CD8-positive, alpha-beta memory T cell (primary cell): ENCODE results near the gene FANCC. TPM values are rescaled to one million over a fixed set of nuclear protein-coding genes. Genes with fewer than 3 reads are reported as not detected.

Source experiments
- CTCF ChIA-PET: fragments of 350-600 bp; sonication (Branson Sonifier 250); formaldehyde crosslinking; loops from one replicate; lab custom pipeline; 2021; ENCODE audit warnings: antibody characterized with exemption; lab: Charles Lee
- POLR2A ChIA-PET: fragments of 350-600 bp; sonication (Branson Sonifier 250); formaldehyde crosslinking; loops from one replicate; lab custom pipeline; 2021; ENCODE audit warnings: antibody characterized with exemption; lab: Charles Lee
- DNase-seq, 5 donors: peaks; one replicate each; pipeline versions ENCODE4 v3.0.0 to v3.0.0-alpha.2; 2020 to 2022; ENCODE audit warnings: mixed read lengths in 1 of 5
- H3K27ac ChIP-seq: one replicate; pipeline ENCODE4 v1.7.0; 2013; ENCODE audit warnings: low read depth, mild to moderate bottlenecking, low read length, moderate library complexity
- H3K27me3 ChIP-seq: 2 replicates; pipeline ENCODE4 v1.7.0; 2013; ENCODE audit warnings: low read length, mild to moderate bottlenecking; ENCODE audit not compliant: insufficient read depth, poor library complexity, severe bottlenecking
- H3K36me3 ChIP-seq: 2 replicates; pipeline ENCODE4 v1.7.0; 2013; ENCODE audit warnings: mild to moderate bottlenecking, low read length, moderate library complexity; ENCODE audit not compliant: insufficient read depth
- H3K4me1 ChIP-seq: 2 replicates; pipeline ENCODE4 v1.7.0; 2013; ENCODE audit warnings: mild to moderate bottlenecking, low read length, moderate library complexity; ENCODE audit not compliant: insufficient read depth
- H3K4me3 ChIP-seq: 2 replicates; pipeline ENCODE4 v1.7.0; 2013; ENCODE audit warnings: mild to moderate bottlenecking, low read length
- H3K9me3 ChIP-seq: 2 replicates; pipeline ENCODE4 v1.7.0; 2013; ENCODE audit warnings: mild to moderate bottlenecking, low read length
- H3K27ac Mint-ChIP-seq, 8 donors: one replicate each; pipeline ENCODE4 v1.8.0; 2020 to 2021; ENCODE audit warnings: mixed read lengths in 8 of 8, mild to moderate bottlenecking in 6 of 8, inconsistent platforms in 3 of 8, moderate library complexity in 3 of 8
- H3K27me3 Mint-ChIP-seq, 2 donors: one replicate each; pipeline ENCODE4 v1.8.0; 2020 to 2021; ENCODE audit warnings: mixed read lengths in 2 of 2, mild to moderate bottlenecking in 1 of 2, moderate library complexity in 1 of 2
- H3K36me3 Mint-ChIP-seq, 3 donors: one replicate each; pipeline ENCODE4 v1.8.0; 2020 to 2021; ENCODE audit warnings: mixed read lengths in 3 of 3, inconsistent platforms in 1 of 3, mild to moderate bottlenecking in 1 of 3
- H3K4me1 Mint-ChIP-seq, 3 donors: one replicate each; pipeline ENCODE4 v1.8.0; 2020 to 2021; ENCODE audit warnings: mixed read lengths in 3 of 3, inconsistent platforms in 1 of 3, mild to moderate bottlenecking in 1 of 3
- H3K4me3 Mint-ChIP-seq, 7 donors: one replicate each; pipeline ENCODE4 v1.8.0; 2020 to 2021; ENCODE audit warnings: mixed read lengths in 7 of 7, mild to moderate bottlenecking in 6 of 7, moderate library complexity in 4 of 7, inconsistent platforms in 2 of 7
- H3K9me3 Mint-ChIP-seq, 5 donors: one replicate each; pipeline ENCODE4 v1.8.0; 2020 to 2022; ENCODE audit warnings: mixed read lengths in 5 of 5, mild to moderate bottlenecking in 3 of 5, moderate library complexity in 2 of 5, inconsistent platforms in 1 of 5
- polyA plus RNA-seq: library from polyadenylated mRNA; unstranded; fragments of 300-500 nt; fragmentation: Illumina TruSeq; gene quantifications from one replicate; pipeline ENCODE4 v1.2.3, GENCODE V29; 2021
- total RNA-seq, 2 experiments: library from RNA; stranded (reverse); gene quantifications; one replicate each; pipeline ENCODE4 v1.2.3, GENCODE V29; 2021

FANCC gene
- total and polyA plus RNA-seq, 3 experiments from 2014 or later, result 2.7 to 18.5 (median 18.0) TPM

DNA sequence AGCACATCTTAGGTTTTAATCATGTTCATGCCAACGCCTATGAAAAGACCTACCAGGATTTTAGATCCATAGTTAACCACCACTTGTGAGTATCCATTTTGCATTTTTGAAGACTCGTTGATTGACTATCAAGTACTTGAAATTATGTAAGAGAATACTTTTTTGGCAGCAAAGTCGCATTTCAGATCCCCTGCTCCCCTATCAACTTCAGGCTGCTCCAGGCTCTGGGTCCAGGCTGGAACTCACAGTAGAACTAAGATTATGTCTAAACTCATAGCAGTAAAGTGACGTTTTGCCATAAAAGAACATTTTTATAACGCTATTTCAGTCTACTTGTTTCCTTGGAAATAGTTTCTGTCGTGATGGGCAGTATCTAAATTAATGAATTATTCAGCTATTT is 267.7 kb downstream of the FANCC start:
- H3K4me1 ChIP-seq, result peaks cover 7% of the 10 kb centered on the region

More for the DNA sequence above, 267.7 kb downstream of the FANCC start:
- Histone ChIP-seq H3K4me3 (no peak overlapping the region), H3K36me3 (no peaks in the 10 kb centered on the region), H3K27ac (no peak overlapping the region), H3K9me3 (no peaks in the 10 kb centered on the region), H3K27me3 (peaks cover 17% of the 10 kb centered on the region)
- H3K27me3 Mint-ChIP-seq, result peaks cover 16 to 24% of the 10 kb centered on the region in 2 donors
- no peaks in the 10 kb centered on the region for H3K9me3 Mint-ChIP-seq
- H3K27ac Mint-ChIP-seq, result no peak overlapping the region
- ChIA-PET POLR2A (no interaction called here), CTCF (no interaction called here)
- peaks cover 0 to 2% (median 0%) of the 10 kb centered on the region in 3 donors for H3K36me3 Mint-ChIP-seq
- H3K4me3 Mint-ChIP-seq, result no peak overlapping the region
- H3K4me1 Mint-ChIP-seq, result peaks cover 6 to 13% (median 11%) of the 10 kb centered on the region in 3 donors
- DNase-seq, result no peak

Other genes with a start within 250 kb of the FANCC start
- gene PTCH1, start 199.3 kb upstream of the FANCC start, total RNA-seq, result 1 to 10 TPM; 7.1 to 7.9 TPM
- 23.3 TPM for gene PTCH1, start 199.3 kb upstream of the FANCC start, polyA plus RNA-seq